GM19099 (cell line): ENCODE measurements around the gene DRAM1.

ENCODE experiments used
- POLR2A ChIP-seq: IDR thresholded peaks from 3 replicates; pipeline ENCODE4 v1.6.1; 2011; ENCODE audit warnings: low read depth; ENCODE audit not compliant: insufficient read length; ENCODE audit errors: extremely low read depth

Gene DRAM1, protein sequence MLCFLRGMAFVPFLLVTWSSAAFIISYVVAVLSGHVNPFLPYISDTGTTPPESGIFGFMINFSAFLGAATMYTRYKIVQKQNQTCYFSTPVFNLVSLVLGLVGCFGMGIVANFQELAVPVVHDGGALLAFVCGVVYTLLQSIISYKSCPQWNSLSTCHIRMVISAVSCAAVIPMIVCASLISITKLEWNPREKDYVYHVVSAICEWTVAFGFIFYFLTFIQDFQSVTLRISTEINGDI

GRCh38 chr12:101876861-101877805 is at the start of gene DRAM1:
TSS of gene DRAM1 (plus strand) at chr12:101877580. CDS start at chr12:101877790, 210 bp downstream.
- TF ChIP-seq POLR2A = peak; percentile 84

DNA sequence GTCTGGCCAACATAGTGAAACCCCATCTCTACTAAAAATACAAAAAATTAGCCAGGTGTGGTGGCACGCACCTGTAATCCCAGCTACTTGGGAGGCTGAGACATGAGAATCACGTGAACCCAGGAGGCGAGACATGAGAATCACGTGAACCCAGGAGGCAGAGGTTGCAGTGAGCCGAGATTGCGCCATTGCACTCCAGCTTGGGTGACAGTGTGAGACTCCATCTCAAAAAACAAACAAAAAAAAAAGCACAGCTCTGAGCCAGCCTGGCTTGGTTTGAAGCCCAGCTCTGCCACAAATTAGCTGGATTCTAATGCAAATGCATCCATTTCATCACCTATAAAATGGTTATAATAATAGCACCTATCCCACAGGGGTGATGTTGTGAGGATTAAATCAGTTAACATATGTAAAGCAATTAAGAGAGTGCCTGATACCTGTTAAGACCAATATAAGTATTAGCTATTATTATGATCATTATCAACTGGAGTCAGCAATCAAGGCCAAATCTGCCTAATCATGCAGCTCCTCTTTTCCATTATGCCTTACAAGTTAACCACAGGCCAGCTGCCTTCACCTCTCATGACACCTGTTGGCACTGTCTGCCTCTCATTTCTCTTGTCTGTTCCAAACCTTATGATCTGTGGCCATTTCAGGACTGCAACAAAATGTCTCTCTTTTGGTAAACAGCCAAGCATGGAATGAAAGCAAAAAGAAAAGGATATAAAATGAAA is 48.8 kb upstream of the DRAM1 start:
- no peak for TF ChIP-seq POLR2A

DNA sequence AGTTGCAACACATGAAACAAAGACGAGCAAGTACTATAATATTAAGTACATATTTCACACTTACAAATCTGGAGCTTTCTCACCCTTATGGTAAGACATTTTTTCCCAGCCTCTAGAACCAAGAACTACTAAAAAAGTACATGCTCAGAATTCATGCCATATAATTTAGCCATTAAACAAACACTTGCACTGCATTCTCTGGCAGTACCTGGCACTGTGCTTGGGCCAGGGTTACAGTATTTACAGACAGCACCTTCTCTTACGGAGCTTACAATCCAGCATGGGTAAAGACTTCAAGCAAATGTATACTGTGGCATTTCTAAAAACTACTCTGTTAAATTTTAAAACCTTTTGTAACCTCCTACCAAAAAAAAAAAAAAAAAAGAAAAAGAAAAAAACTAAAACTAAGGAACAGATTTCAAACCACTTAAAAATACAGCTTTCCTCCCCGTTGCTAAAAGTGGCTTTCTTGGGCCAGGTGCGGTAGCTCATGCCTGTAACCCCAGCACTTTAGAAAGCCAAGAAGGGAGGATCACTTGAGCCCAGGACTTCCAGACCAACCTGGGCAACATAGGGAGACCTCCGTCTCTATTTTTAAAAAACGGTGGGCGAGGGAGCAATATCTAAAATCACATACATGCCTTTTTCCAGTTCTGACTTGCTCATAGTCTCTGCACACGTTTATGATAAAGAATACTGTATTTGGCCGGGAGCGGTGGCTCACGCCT is 47.6 kb upstream of the DRAM1 start:
- no peak for TF ChIP-seq POLR2A

- peak; percentile 88 for TF ChIP-seq POLR2A
Measured at GRCh38 chr12:101830367-101831325, 46.7 kb upstream of the DRAM1 start, which contains the start of gene GNPTAB. TSS of gene GNPTAB (minus strand) at chr12:101830959. CDS start at chr12:101830675, 284 bp downstream.

GRCh38 chr12:101832030-101832429 is 45.4 kb upstream of the DRAM1 start:
- no peak for TF ChIP-seq POLR2A

DNA sequence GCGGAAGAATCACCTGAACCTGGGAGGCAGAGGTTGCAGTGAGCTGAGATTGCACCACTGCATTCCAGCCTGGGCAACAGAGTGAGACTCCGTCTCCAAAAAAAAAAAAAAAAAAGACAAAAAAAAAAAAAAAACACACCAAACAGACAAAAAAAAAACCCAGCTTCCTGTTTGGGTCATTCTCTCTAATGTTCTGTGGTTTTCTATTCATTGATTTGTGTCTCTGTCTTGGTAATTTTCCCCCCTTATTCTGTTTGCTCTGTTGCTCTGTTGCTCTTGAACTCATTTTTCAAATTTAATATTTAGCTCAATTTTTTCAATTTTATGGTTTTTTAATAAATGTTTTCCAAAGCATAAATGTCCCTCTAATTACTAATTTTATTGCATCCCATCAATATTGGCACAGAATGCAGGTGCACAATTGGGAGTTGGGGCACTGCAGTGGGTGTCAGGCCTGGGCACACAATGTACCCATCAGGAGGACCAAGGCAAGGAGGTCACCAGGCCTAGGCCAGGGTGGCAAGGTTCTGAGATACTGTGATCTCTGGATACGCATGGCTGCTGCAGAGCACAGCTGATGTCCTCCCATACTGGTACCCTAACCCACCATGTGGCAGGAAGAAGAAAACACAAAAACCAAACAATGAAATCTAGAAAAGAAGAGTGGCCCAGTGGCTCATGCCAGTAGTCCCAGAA is 38.6 kb upstream of the DRAM1 start:
- TF ChIP-seq POLR2A = no peak

GRCh38 chr12:101839324-101840283 is 37.8 kb upstream of the DRAM1 start:
- no peak for TF ChIP-seq POLR2A

- TF ChIP-seq POLR2A = no peak
Measured at GRCh38 chr12:101841069-101841468, 36.3 kb upstream of the DRAM1 start.

DNA sequence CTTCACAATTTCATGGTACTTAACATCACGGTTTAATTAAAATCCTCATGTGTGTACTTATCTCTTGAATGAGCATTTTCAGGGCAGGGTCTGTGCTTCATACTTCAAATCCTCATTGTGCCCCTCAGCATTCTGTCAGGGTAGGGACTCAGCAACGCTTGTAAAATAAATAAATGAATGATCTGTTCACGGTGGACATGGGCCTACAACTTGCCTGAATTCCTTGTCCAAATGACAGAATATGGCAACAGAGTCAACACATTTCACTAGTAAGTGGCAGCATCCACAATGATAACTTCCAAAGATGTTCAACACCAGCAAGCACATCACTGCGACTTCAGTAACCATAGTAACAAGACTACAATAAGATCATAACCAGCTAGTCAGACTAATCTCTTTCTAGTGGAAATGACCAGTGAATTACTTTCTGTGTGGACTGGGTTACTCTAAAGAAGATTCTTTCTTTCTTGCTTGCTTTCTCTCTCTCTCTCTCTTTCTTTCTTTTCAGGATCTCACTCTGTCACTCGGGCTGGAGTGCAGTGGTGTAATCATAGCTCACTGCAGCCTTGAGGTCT is 32.2 kb upstream of the DRAM1 start:
- no peak for TF ChIP-seq POLR2A

DNA sequence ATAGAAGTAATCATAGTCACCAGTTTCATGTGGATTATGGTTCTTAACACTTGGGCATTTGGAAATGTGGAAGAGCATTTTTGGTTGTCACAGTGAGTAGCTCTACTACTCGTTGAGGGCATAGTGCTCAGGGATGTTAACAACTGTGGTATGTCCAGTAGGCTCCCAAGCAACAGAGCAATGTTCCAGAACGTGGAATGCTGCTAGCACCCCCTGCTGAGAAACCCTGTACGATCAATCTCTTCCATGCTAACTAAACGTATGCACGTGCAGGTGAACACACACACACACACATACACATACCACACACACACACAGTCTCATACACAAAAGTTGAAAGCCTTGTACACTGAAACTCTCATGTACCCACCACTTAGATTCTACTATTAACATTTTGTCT is 30.1 kb upstream of the DRAM1 start:
- TF ChIP-seq POLR2A = no peak

- no peak for TF ChIP-seq POLR2A
Measured at GRCh38 chr12:101850199-101850598, 27.2 kb upstream of the DRAM1 start.
